PFSK-1 (cell line): ENCODE data around the gene ZGPAT.

Experiments used
- POLR2AphosphoS5 ChIP-seq: IDR thresholded peaks from 2 replicates; pipeline ENCODE4 v1.6.1; 2012; ENCODE audit warnings: low read depth, mild to moderate bottlenecking, control low read depth, low read length, moderate library complexity
- REST ChIP-seq, 2 experiments: IDR thresholded peaks; 2 replicates each; pipeline versions ENCODE4 v1.6.1 to v1.8.0; 2011 to 2012; ENCODE audit warnings: low read depth in 2 of 2, low read length in 2 of 2, control low read depth in 1 of 2, inconsistent platforms in 1 of 2, mild to moderate bottlenecking in 1 of 2, moderate library complexity in 1 of 2; ENCODE audit not compliant: insufficient read depth in 1 of 2
- TAF1 ChIP-seq: IDR thresholded peaks from 2 replicates; pipeline ENCODE4 v1.6.1; 2012; ENCODE audit warnings: low read length, control low read depth, borderline replicate concordance; ENCODE audit not compliant: insufficient read depth

GRCh38 chr20:63705232-63706026, 2.4 kb upstream of the ZGPAT start:
- TF ChIP-seq REST (IDR thresholded peaks at IDR 0.05; ENCODE audit: insufficient read depth in 1 of 2, low read depth in 2 of 2, low read length in 2 of 2) = no peak
- no peak for TF ChIP-seq TAF1
- no peak for TF ChIP-seq POLR2AphosphoS5
